K562 (cell line): ENCODE measurements around the gene MC1R.

Experiments used
- ATF7 ChIP-seq: fragments of 450-650 bp; IDR thresholded peaks from 2 replicates; pipeline ENCODE4 v1.7.1; 2014; ENCODE audit warnings: mild to moderate bottlenecking, moderate library complexity
- CBX8 ChIP-seq: fragments of 200-600 bp; sonication (generic); IDR thresholded peaks from 2 replicates; pipeline ENCODE4 v1.6.1; 2012; ENCODE audit warnings: borderline replicate concordance, mixed run types, low read depth, mild to moderate bottlenecking, moderate library complexity, mixed read lengths, low read length, control low read depth, inconsistent platforms; ENCODE audit not compliant: poor library complexity, severe bottlenecking; ENCODE audit errors: extremely low read depth
- ETS2 ChIP-seq: IDR thresholded peaks from 2 replicates; pipeline ENCODE4 v1.6.1; 2016; ENCODE audit warnings: borderline replicate concordance, missing genetic modification characterization, mild to moderate bottlenecking, moderate library complexity, missing compliant biosample characterization; ENCODE audit not compliant: poor library complexity, severe bottlenecking
- HNRNPUL1 ChIP-seq: fragments of 200-400 bp; formaldehyde crosslinking; IDR thresholded peaks from 2 replicates; pipeline ENCODE4 v1.6.1; 2017; ENCODE audit warnings: low read length
- ZNF274 ChIP-seq: IDR thresholded peaks from 2 replicates; pipeline ENCODE4 v1.6.1; 2011; ENCODE audit warnings: low read depth, mild to moderate bottlenecking, low read length, moderate library complexity, borderline replicate concordance
- TF ChIP-seq, protein P1 (sequence below): fragments of 450-650 bp; formaldehyde crosslinking; IDR thresholded peaks from 2 replicates; pipeline ENCODE4 v1.4.0; 2020; ENCODE audit warnings: mild to moderate bottlenecking, moderate library complexity
- TF ChIP-seq, protein P2 (sequence below), 3 experiments: IDR thresholded peaks in 2 of 3; conservative IDR thresholded peaks in 1 of 3; 2 replicates each; pipeline ENCODE4 v1.5.1; 2011 to 2012; ENCODE audit warnings: low read length in 3 of 3, mild to moderate bottlenecking in 3 of 3, control low read depth in 2 of 3, improper control_type of control experiment in 1 of 3, inconsistent platforms in 1 of 3, low read depth in 1 of 3, mixed read lengths in 1 of 3, moderate library complexity in 1 of 3; ENCODE audit not compliant: insufficient read depth in 2 of 3

DNA sequence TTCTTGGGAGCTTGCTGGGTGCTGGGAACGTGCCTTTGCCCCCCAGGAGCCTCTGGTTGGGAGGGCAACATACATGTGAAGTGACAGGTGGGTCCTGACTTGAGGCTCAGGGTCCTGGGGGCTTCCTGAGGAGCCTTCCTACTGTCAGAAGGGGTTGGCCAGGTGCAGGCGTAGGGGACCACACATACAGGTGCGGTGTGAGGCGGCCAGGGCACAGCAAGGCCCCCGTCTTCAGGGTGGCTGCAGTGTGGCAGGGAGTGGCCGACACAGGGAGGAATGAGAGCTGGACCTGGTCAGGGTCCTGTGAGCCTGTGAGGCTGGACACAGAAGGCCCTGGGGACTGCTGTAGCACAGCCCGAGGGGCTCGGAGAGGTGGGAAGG lies 34.6 kb upstream of the MC1R start:
- TF ChIP-seq ATF7 = no peak
- TF ChIP-seq HNRNPUL1 = no peak
- TF ChIP-seq, protein P1, sequence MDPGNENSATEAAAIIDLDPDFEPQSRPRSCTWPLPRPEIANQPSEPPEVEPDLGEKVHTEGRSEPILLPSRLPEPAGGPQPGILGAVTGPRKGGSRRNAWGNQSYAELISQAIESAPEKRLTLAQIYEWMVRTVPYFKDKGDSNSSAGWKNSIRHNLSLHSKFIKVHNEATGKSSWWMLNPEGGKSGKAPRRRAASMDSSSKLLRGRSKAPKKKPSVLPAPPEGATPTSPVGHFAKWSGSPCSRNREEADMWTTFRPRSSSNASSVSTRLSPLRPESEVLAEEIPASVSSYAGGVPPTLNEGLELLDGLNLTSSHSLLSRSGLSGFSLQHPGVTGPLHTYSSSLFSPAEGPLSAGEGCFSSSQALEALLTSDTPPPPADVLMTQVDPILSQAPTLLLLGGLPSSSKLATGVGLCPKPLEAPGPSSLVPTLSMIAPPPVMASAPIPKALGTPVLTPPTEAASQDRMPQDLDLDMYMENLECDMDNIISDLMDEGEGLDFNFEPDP = no peak
- TF ChIP-seq ZNF274 = no peak
- TF ChIP-seq ETS2 (tag) = no peak
- TF ChIP-seq, protein P2, sequence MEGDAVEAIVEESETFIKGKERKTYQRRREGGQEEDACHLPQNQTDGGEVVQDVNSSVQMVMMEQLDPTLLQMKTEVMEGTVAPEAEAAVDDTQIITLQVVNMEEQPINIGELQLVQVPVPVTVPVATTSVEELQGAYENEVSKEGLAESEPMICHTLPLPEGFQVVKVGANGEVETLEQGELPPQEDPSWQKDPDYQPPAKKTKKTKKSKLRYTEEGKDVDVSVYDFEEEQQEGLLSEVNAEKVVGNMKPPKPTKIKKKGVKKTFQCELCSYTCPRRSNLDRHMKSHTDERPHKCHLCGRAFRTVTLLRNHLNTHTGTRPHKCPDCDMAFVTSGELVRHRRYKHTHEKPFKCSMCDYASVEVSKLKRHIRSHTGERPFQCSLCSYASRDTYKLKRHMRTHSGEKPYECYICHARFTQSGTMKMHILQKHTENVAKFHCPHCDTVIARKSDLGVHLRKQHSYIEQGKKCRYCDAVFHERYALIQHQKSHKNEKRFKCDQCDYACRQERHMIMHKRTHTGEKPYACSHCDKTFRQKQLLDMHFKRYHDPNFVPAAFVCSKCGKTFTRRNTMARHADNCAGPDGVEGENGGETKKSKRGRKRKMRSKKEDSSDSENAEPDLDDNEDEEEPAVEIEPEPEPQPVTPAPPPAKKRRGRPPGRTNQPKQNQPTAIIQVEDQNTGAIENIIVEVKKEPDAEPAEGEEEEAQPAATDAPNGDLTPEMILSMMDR (IDR thresholded peaks at IDR 0.05 in 2 of 3, conservative IDR thresholded peaks at IDR 0.05 in 1 of 3; ENCODE audit: insufficient read depth in 2 of 3, low read depth in 1 of 3, low read length in 3 of 3) = no peak
- no peak for TF ChIP-seq CBX8
